HG02571 (cell line): ENCODE measurements around the gene MAEA.
A peak's percentile ranks its signal among the peaks of the same experiment; 100 is the strongest.

Source experiments
- ATAC-seq: cut with Tn5 transposase; IDR thresholded peaks from one replicate; pipeline ENCODE4 v1.9.1; 2021; ENCODE audit warnings: mild to moderate bottlenecking, moderate library complexity; ENCODE audit not compliant: unreplicated experiment

Gene MAEA

DNA sequence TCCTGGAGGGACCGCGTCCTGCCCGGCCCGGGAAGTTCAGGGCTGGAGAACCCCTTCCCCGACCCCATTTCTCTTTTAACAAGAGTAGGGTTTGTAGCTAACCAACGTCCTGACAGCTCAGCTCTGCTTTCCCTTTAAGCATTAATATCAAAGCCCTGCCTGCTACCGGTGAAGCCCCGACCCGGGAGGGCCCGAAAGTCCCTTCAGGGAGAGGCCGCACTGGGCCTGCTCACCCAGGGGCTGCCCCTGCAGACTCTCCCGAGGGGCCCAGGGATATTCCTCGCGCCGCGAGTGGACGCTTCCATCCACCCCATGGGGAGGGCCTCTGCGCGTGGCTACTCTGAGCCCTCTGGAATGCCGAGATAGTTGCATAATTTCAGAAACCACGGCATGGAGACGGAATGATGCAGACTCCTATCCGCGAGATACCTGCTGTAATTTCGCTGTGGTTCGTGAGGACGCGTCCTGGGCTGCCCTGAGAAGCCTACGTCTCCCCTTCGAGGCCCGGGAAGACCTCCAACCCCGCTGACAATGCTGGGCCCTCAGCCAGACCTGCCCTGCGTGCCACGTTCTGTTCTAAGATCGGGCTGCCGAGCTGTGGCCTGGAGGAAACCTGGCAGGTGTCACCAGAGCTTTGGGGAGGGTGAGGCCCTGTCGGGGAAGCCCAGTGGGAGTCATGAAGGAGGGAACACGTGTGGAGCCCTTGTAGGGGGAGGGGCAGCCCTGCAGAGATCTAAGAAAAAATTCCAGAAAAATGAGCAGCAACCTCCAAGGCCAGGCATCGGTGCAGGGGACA is 39.8 kb upstream of the MAEA start:
- peak; percentile 12 for ATAC-seq

DNA sequence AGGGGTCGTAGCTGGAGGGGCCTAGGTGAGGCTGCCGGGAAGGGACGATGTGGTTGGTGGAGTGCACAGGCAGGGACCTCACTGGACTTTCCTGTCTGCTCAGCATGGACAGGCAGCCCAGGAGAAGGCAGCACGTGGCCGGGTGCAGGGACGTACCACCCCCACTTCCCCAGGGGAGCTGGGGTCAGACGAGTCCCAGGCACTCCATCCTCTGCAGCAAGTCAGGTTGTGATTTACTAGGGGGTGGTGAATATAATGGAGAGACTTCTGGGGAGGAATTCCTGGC is 39.2 kb upstream of the MAEA start:
- no peak for ATAC-seq

DNA sequence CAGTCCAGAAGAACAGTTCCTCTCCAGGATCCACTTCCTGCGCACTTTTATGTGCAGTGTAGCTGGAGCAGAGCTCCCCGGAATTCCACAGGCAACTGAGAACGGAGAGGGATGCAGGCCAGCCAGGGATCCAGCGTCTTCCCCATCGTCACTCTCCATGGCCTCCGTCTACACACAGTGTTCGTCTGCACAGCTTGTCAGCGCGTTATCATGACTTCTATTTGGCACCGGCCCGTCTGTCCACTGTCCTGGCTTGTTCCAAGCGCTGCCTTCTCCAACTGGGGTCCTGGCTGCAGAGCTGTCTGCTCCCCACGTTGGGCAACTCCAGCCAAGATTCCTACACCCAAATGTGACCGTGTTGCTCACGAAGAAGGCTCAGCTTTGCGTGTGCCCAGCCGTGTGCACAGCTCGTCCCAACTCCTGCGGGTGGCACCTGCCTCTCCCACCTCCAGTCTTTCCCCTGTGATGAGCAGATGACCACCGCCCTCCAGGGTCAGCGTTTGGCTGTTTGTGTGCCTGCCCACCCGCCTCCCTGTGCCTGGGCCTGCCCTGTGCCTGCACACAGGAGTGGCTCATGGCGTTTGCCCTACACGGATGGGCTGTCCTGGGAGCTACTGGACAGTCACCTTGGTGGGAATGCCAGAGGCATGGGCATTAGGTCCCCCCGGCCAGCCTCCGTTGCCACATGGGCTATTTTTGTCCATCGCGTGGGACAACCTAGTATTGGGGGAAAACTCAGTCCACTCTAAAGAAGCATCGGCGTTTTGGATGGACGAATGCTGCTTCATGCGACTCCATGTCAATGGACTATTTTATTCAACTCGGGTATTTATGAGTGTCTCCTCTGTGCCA is 38.5 kb upstream of the MAEA start:
- no peak for ATAC-seq

DNA sequence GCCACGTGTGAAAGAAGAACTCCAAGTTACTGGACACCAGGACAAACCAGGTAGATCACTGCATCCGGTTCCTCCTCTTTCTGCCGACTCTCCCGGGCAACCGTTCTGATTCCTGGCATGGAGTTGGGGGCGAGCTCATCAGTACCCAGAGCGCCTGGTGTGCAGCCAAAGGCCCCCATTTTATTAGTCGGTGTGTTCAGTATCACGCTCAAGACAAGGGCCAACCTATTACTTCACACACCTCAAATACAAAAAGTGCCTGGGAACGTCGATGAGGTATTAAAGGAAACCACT is 38.0 kb upstream of the MAEA start:
- ATAC-seq, result no peak

DNA sequence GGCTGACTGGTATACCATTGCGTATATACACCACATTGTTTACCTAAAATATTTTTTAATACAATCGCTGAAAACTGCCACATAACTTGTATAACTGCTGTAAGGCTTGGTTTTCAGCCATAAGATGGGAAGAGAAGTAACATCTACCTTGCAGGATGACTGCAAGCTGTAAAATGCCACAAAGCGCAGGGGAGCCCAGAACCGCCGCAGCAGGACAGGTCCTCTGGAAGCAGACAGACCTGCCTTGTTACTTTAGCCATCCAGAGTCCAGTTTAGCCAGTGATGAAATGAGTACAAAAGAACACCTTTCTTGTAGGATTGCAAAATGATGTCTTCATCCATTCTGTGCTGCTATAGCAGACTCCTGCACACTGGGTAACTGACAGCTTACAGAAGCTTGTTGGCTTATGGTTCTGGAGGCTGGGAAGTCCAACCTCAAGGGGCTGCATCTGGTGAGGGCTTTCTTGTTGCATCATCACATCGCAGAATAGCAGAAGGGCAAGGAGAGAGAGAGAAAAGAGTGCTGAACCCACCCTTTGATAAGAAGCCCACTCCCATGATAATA is 36.7 kb upstream of the MAEA start:
- ATAC-seq, result no peak

DNA sequence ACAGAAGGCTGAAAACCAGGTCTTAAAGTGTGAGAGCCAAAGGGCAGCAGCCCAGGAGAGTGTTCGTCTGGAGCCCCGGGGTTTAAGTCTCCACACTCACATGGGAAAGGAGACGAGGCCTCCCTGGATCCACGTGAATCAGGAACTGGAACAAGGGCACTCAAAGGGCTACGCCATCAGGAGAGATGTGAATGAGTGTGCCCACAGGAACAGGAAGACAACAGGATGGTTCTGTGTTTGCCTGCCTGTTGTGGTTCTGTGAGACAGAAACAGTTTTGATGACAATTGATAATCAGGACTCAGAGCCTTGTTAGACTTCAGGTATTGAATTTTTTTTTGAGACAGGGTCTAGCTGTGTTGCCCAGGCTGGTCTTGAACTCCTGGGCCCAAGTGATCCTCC is 35.9 kb upstream of the MAEA start:
- no peak for ATAC-seq

DNA sequence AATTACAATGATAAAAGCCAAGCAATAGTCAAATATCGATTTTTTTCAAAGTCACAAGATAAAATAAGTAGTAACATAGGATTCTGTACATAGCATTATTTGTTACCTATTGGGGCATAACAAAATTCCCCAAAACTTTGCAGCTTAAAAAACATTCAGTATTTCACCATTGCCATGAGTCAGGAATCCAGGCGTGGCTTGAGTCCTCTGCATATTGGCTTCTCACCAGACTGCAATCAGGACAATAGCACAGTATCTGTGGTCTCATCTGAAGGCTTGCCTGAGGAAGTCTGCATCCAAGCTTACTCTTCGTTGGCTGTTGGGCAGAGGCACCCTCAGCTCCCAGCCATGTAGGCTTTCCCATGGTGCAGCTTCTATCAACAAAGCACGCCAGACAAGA is 34.5 kb upstream of the MAEA start:
- ATAC-seq, result no peak

DNA sequence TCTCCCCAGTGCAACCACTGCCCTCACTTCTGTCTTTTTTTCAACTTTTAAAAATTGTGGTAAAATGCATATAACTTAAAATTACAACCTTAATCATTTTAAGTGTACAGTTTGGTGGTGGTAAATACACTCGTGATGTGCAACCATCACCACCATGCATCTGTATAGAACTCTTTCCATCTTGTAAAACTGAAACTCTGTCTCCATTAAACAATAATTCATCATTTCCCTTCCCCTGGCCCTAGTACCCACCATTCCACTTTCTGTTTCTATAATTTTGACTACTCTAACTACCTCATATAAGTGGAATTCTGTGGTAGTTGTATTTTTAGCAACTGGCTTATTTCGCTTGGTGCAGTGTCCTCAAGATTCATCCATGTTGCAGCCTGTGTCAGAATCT is 34.0 kb upstream of the MAEA start:
- ATAC-seq, result no peak

DNA sequence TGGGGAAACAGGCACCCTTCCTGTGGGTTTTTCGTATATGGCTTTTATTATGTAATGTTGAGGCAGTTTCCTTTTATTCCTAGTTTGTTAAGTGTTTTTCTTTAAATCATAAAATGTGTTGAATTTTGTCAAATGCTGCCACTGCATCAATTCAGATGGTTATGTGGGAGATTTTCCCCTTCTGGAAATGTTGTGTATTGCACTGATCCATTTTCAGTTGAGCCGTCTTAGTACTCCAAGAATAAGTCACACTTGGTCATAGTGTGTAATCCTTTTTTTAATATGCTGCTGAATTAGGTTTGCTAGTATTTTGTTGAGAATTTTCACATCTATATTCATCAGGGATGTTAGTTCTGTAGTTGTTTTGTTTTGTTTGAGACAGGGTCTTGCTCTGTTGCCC is 31.2 kb upstream of the MAEA start:
- ATAC-seq, result no peak

DNA sequence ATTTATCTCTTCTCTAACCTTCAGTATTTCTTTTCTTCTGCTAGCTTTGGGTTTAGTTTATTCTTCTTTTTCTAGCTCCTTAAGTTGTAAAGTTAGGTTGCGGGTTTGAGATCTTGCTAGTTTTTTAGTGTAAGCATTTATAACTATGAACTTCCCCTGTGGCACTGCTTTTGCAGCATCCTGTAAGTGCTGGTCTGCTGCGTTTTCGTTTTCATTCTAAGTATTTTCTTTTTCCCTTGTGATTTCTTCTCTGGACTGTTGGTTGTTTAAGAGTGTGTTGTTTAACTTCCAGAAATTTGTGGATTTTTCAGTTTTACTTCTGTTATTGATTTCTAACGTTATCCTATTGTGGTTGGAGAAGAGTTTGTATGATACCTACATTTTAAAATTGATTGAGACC is 29.7 kb upstream of the MAEA start:
- no peak for ATAC-seq

DNA sequence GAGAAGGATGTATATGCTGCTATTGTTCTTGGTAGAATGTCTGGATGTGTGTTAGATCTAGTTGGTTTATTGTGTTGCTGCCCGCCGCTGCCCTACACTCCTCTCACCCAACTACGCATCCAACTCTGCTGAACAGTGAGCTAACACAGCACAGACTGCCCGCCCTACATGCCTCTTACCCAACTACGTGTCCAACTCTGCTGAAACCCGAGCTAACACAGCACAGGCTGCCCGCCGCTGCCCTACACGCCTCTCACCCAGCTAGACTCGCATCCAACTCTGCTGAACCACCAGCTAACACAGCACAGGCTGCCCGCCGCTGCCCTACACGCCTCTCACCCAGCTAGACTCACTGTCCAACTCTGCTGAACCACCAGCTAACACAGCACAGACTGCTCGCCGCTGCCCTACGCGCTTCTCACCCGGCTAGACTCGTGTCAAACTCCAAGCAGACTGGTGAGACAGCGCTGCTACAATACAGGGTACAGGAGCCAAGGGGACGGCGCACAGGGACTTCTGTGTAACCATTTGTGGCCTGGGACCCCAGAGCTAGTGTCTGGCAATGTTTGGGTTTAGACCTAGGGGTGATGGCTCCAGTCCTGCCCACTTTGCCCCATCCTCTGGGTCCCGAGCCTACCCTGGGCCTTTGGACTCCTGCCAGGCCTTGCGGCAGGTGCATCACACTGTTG is 29.1 kb upstream of the MAEA start:
- ATAC-seq, result no peak

DNA sequence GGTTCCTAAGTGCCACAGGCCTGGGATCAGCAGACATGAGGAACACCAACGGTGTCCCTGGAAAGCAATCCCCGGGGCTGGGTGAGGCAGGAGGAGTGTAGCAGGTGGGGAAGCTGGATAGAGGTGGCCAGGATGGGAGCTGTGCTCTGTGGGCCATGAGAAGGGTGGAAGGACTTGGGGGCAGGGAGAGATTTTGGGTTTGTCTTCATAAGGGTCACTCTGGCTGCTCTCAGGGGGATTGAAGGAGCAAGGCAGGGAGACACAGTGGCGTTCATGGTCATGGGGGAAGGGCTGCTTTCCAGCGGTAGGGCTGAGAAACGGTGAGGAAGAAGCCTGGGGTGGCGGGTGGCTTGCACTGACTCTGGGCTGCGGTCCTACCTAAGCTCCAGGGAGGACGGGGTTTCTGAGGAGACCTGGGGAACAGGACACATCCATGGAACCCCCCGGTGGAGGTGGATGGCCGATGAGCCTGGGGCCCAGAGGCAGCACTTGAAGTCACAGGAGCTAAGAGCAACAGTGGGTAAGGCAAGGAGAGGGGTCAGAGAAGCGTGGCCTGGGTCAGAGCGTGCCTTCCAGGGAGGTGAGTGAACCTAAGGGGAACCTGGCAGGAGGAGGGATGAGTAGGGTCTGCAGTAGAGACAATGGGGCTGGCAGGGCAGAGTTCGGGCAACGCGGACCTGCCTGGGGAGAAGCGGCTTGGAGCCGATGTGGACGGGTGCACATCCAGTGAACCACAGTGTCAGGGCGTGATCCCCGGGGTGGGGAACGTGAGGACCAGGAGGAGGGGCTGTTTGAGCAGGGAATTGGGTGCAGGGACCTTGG is 28.4 kb upstream of the MAEA start:
- no peak for ATAC-seq

DNA sequence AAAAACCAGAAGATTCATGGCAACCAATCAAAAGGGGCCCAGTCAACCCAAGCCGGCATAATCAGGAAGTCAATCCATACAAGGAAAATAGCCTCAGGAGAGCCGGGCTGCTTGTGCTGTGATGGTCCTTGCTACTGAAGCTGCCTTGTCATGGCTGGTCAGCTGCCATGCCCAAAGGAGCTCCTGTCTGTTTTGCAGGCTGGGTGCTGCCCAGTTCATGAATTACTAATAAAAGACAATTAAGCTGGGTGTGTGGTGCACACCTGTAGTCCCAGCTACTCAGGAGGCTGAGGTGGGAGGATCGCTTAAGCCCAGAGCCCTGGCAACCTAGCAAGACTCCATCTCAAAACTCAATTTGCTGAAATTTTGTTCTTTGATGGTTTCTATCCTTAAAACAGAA is 24.7 kb upstream of the MAEA start:
- no peak for ATAC-seq

DNA sequence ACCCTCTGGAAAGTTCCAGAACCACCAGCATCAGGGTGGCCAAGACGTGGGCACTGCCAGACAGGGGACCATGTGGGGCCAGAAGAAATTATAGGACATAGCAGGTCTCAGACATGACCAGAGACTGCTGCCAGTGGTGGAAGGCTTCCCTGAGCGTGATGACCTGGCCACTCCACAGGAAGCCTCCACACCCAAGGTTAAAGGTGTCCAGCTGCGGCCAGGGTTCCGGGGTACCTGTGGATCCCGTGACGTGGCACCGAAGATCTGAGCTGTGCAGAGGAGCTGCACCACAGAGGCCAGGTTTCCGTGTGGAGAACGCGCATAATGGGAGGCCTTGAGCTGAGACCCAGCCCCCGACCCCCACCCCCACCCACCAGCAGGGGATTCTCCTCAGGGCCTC is 24.3 kb upstream of the MAEA start:
- no peak for ATAC-seq

DNA sequence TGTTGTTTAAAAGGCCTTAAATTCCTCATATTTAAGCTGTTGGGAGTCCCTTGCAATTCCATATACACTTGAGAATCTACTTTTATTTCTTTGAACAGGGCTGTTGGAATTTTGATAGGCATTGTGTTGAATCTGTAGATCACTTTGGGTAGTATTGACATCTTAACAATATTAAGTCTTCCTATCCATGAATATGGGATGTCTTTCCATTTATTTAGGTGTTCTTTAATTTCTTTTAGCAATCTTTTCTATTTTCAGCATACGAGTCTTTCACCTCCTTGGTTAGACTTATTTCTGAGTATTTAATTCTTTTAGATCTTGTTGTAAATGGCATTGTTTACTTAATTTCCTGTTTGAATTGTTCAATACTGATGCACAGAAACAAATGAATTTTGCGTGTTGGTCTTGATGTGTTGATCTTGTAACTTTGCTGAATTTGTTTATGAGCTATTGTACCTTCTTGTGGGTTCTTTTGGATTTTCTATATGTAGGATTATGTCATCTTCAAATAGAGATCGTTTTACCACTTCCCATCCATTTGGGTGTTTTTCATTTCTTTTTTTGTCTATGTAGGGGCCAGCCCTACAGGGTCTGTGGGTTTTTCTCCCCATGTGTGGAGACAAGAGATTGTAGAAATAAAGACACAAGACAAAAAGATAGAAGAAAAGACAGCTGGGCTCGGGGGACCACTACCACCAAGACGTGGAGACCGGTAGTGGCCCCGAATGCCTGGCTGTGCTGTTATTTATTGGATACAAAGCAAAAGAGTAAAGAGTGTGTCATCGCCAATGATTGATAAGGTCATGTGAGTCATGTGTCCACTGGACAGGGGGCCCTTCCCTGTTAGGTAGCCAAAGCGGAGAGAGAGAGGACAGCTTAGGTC is 22.6 kb upstream of the MAEA start:
- no peak for ATAC-seq

DNA sequence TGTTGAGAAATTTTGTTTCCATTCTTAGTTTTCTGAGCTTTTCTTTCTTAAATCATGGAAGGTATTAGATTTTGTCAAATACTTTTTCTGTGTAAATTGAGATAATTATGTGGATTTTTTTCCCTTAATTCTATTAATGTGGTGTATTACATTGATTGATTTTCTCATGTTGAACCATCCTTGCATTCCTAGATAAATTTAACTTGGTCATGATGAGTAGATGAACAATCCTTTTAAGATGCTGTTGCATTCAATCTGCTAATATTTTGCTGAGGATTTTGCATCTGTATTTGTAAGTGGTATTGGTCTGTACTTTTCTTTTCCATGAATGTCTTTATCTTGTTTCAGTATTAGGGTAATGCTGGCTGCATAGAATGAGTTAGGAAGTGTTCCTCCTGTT is 20.5 kb upstream of the MAEA start:
- no peak for ATAC-seq

DNA sequence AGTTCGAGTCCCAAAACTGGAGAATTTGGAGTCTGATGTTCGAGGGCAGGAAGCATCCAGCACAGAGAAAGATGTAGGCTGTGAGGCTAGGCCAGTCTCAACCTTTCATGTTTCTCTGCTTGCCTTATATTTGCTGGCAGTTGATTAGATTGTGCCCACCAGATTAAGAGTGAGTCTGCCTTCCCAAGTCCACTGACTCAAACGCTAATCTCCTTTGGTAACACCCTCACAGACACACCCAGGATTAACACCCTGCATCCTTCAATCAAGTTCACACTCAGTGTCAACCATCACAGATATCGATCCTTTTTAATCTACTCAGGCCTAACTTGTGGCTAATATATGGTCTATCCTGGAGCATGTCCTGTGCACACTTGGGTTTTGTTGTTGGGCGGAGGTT is 18.0 kb upstream of the MAEA start:
- no peak for ATAC-seq

DNA sequence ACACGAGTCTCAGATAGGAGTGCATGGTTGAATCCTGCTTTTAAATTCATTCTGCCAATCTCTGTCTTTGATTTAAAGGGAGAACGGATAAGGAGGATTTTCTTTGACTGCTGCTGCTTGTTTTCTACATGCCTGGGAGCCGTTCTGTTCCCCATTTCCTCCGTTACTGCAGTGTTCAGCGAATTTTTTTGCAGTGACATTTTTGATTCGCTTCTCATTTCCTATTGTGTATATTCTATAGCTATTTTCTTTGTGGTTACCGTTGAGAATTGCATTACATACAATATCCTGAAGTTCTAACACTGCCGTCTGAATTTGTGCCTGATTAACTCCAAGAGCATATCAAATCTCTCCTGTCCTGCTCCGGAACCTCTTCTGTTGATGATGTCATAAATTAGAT is 14.8 kb upstream of the MAEA start:
- ATAC-seq, result no peak

DNA sequence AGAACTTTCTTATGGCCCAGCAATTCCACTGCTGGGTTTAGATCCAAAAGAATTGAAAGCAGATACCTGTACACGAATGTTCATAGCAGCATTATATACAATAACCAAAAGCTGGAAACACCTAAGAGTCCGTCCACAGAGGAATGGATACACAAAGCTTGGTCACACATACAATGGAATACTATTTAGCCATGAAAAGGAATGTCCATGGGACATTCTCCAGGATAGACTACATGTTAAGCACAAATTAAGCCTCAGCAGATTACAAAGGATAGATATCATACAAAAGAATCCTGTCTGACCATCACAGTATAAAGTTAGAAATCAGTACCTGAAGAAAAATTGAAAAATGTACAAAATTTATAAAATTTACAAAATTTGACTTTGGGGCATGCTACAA is 12.7 kb upstream of the MAEA start:
- no peak for ATAC-seq
